ENCODE measurements around the gene PCBD2. TPM values are rescaled to one million over a fixed set of nuclear protein-coding genes. Genes with fewer than 3 reads are reported as not detected.

The PCBD2 gene
- total and polyA plus RNA-seq, 2 donors (not counting 1 experiment from before 2014, with no cell fraction given) = 3.8 to 5.4 TPM

DNA sequence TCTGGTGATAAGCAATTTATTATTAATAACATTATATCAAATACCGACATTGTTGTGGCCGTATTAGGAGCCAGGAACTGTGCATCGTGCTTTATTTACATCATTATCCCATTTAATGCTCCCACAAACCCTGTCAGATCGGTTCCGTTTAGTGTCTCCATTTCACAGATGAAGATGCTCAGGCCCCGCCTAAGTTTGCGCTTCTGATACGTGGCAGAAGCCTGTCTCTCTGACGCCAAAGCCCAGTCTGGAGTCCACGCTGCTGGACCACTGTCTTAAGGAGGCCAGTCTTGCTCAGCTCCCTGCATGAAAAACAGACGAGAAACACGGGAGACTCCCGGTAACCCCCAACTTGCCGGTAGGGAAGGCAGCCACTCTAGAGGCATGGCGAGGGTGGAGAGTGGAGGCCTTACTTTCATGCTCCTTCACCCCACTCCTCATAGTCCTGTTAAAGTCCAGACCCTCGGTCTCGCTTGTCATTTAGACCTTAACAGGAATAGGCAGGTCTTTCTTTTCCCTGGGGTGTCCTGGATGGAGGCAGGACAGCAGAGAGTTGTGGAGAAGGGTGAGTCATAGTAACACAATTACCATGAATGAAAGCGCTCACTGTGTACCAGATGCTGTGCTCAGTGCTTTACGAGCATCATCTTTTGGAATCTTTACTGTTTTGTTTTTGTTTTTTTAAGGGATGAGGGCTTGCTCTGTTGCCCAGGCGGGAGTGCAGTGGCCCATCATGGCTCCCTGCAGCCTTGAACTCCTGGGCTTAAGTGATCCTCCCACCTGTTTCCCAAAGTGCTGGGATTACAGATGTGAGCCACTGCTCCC, 29.9 kb upstream of the PCBD2 start:
- Histone ChIP-seq H3K9me3 (ENCODE audit: control insufficient read depth, insufficient read depth, low read depth, low read length) (no peaks in the 10 kb centered on the region), H3K9ac (ENCODE audit: insufficient read depth, low read length) (peak overlapping the region; percentile 99), H3K79me2 (ENCODE audit: control insufficient read depth, insufficient read depth, low read length) (peaks cover 23% of the 10 kb centered on the region), H2AFZ (ENCODE audit: low read length) (peak overlapping the region; percentile 91), H3K27ac (ENCODE audit: insufficient read depth, low read length) (peak overlapping the region; percentile 96), H3K36me3 (ENCODE audit: control insufficient read depth, insufficient read depth, low read length) (no peaks in the 10 kb centered on the region), H3K4me1 (ENCODE audit: control insufficient read depth, extremely low read depth, insufficient read depth, low read length) (no peaks in the 10 kb centered on the region), H4K20me1 (ENCODE audit: control insufficient read depth, extremely low read depth, insufficient read depth, low read length) (no peaks in the 10 kb centered on the region), H3K4me2 (ENCODE audit: extremely low read depth, insufficient read depth, low read length) (peak overlapping the region; percentile 46), H3K27me3 (ENCODE audit: control insufficient read depth, insufficient read depth, low read length) (no peaks in the 10 kb centered on the region), H3K4me3 (replicated peaks in 1 of 4; ENCODE audit: control extremely low read depth in 1 of 4, insufficient read depth in 1 of 4, low read depth in 3 of 4, low read length in 4 of 4) (peak overlapping the region; percentile 51 to 93 (median 86))
- TF ChIP-seq EZH2 (IDR thresholded peaks at IDR 0.05; ENCODE audit: low read length, missing control alignments) = no peak
- no peak for TF ChIP-seq CTCF (conservative IDR thresholded peaks at IDR 0.05 in 1 of 2, IDR thresholded peaks at IDR 0.05 in 1 of 2; ENCODE audit: low read depth in 1 of 2, low read length in 2 of 2)
- DNase-seq (ENCODE audit: low read depth in 2 of 2) = peak; percentile 88

- Histone ChIP-seq H2AFZ (ENCODE audit: low read length) (no peak overlapping the region), H4K20me1 (ENCODE audit: control insufficient read depth, extremely low read depth, insufficient read depth, low read length) (no peaks in the 10 kb centered on the region), H3K27ac (ENCODE audit: insufficient read depth, low read length) (no peak overlapping the region), H3K4me1 (ENCODE audit: control insufficient read depth, extremely low read depth, insufficient read depth, low read length) (no peaks in the 10 kb centered on the region), H3K9ac (ENCODE audit: insufficient read depth, low read length) (no peak overlapping the region), H3K9me3 (ENCODE audit: control insufficient read depth, insufficient read depth, low read depth, low read length) (no peaks in the 10 kb centered on the region), H3K4me2 (ENCODE audit: extremely low read depth, insufficient read depth, low read length) (no peak overlapping the region), H3K27me3 (ENCODE audit: control insufficient read depth, insufficient read depth, low read length) (no peaks in the 10 kb centered on the region), H3K4me3 (replicated peaks in 1 of 4; ENCODE audit: control extremely low read depth in 1 of 4, insufficient read depth in 1 of 4, low read depth in 3 of 4, low read length in 4 of 4) (no peak overlapping the region), H3K36me3 (ENCODE audit: control insufficient read depth, insufficient read depth, low read length) (no peaks in the 10 kb centered on the region), H3K79me2 (ENCODE audit: control insufficient read depth, insufficient read depth, low read length) (peaks cover 24% of the 10 kb centered on the region)
- TF ChIP-seq EZH2 (IDR thresholded peaks at IDR 0.05; ENCODE audit: low read length, missing control alignments) (no peak), CTCF (conservative IDR thresholded peaks at IDR 0.05 in 1 of 2, IDR thresholded peaks at IDR 0.05 in 1 of 2; ENCODE audit: low read depth in 1 of 2, low read length in 2 of 2) (no peak)
- no peak for DNase-seq (ENCODE audit: low read depth in 2 of 2)
These were observed 27.8 kb upstream of the PCBD2 start for GRCh38 chr5:134877159-134877558.

GRCh38 chr5:134878403-134878802, 26.5 kb upstream of the PCBD2 start:
- TF ChIP-seq CTCF (conservative IDR thresholded peaks at IDR 0.05 in 1 of 2, IDR thresholded peaks at IDR 0.05 in 1 of 2; ENCODE audit: low read depth in 1 of 2, low read length in 2 of 2) = no peak
- TF ChIP-seq EZH2 (IDR thresholded peaks at IDR 0.05; ENCODE audit: low read length, missing control alignments) = no peak
- Histone ChIP-seq H4K20me1 (ENCODE audit: control insufficient read depth, extremely low read depth, insufficient read depth, low read length) (no peaks in the 10 kb centered on the region), H3K4me2 (ENCODE audit: extremely low read depth, insufficient read depth, low read length) (no peak overlapping the region), H3K27ac (ENCODE audit: insufficient read depth, low read length) (no peak overlapping the region), H3K4me3 (replicated peaks in 1 of 4; ENCODE audit: control extremely low read depth in 1 of 4, insufficient read depth in 1 of 4, low read depth in 3 of 4, low read length in 4 of 4) (no peak overlapping the region), H3K9me3 (ENCODE audit: control insufficient read depth, insufficient read depth, low read depth, low read length) (no peaks in the 10 kb centered on the region), H2AFZ (ENCODE audit: low read length) (no peak overlapping the region), H3K27me3 (ENCODE audit: control insufficient read depth, insufficient read depth, low read length) (no peaks in the 10 kb centered on the region), H3K79me2 (ENCODE audit: control insufficient read depth, insufficient read depth, low read length) (peaks cover 24% of the 10 kb centered on the region), H3K4me1 (ENCODE audit: control insufficient read depth, extremely low read depth, insufficient read depth, low read length) (no peaks in the 10 kb centered on the region), H3K36me3 (ENCODE audit: control insufficient read depth, insufficient read depth, low read length) (no peaks in the 10 kb centered on the region), H3K9ac (ENCODE audit: insufficient read depth, low read length) (no peak overlapping the region)
- DNase-seq (ENCODE audit: low read depth in 2 of 2) = no peak

Measured in fibroblast of lung (primary cell).